Endometrial microvascular endothelial cells (primary cell): Measurements from ENCODE around the gene LYRM7. TPM values are rescaled to one million over a fixed set of nuclear protein-coding genes. Genes with fewer than 3 reads are reported as not detected.

ENCODE experiments used
- in situ Hi-C: cut with HindIII; loops from 2 replicates; pipeline ENCODE4 v1.10.0; 2017; ENCODE audit warnings: low sequenced_read_pairs, low pct_unique_long_range_greater_than_20kb; ENCODE audit errors: inconsistent ontology term
- total RNA-seq: library from RNA; depleted of rRNA; stranded (reverse); fragments of >200 nt; gene quantifications from one replicate; pipeline ENCODE4 v1.2.3, GENCODE V29; 2015; ENCODE audit errors: inconsistent ontology term

The LYRM7 gene
- total RNA-seq, 1 donor from 2014 or later: 6.7 TPM

DNA sequence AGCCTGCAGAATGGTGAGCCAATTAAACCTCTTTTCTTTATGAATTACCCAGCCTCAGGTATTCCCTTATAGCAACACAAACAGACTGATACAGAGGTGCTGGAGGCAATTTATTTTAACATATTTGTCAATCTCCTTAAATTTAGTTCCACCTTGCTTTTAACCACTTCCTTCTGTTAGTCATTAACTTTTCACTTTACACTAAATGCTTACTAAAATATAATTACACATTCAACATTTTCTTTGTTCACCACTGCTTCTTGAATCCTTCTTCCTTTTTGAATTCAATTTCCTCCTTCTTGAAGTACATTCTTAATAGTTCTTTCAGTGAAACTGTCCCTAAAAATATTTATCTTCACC lies 39.4 kb downstream of the LYRM7 start:
- in situ Hi-C loops: no loop called here

DNA sequence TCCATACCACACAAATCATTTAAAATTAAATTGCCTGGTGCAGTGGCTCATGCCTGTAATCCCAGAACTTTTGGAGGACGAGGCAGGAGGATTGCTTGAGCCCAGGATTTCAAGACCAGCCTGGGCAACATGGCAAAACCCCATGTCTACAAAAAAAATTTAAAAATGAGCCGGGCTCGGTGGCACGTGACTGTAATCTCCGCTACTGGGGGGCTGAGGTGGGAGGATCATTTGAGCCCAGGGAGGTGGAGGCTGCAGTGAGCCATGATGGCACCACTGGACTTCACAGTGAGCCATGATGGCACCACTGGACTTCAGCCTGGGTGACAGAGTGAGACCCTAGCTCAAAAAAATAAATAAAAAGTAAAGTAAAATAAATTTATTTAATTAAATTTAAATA lies 40.9 kb downstream of the LYRM7 start:
- in situ Hi-C loops: no loop called here

DNA sequence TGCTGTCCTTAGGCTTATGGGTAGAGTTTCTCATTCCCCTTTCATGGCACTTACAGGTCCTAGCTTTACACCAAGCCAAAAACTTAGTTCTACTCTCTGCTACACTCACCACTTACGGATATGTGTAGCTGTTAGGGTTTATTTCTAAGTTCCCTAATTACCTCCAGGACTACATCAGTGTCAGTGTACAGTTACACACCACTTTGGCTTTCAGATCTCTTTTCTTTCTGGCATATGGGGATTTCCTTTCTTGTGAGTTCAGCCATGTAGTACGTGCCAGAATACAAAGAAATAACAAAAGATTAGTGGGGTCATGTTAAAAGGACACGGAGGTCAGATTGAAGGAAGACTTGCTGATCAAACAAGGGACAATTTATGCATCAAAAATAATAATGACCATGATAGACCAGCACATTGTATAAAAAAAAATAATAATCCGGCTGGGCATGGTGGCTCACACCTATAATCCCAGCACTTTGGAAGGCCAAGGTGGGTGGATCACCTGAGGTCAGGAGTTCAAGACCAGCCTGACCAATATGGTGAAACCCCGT lies 41.8 kb downstream of the LYRM7 start:
- in situ Hi-C loops: no loop called here

DNA sequence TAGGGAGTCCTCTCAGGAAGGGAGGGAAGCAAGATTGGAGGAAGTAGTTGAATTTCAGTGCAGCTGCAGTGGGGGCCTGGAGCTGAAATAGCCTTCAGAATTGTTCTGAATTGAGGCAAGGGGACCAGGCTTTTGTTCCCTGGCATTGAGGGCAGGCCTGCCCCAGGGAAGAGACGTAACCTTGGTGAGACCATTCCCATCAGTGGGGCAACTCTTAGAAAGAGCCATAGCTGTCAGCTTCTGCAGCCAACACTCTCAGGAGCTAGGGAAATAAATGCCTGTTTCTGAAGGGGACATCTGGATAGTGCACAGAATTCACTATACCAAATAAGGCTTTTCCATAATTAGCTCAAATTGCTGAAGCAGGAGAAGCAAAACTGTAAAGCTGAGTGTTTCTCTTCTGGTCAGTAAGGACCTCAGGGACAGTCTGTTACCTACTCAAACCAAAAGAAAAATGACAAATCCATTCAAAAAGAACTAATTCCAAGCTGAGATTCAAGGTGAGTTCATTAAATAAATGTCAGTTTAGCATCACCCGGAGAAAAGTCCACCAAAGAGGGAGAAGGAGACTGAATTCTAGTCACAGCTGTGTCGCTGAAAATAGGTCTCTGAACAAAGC lies 44.0 kb downstream of the LYRM7 start:
- in situ Hi-C loops: no loop called here

DNA sequence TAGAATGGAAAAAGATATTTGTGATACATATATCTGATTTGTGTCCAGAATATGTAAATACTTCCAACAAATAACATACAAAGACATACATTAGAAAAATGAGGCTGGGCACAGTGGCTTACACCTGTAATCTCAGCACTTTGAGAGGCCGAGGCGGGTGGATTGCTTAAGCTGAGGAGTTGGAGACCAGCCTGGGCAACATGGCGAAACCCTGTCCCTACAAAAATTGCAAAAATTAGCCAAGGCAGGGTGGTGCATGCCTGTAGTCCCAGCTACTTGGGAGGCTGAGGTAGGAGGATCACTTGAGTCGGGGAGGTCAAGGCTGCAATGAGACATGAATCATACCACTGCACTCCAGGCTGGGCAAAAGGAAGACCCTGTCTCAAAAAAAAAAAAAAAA lies 47.0 kb downstream of the LYRM7 start:
- in situ Hi-C loops: no loop called here

DNA sequence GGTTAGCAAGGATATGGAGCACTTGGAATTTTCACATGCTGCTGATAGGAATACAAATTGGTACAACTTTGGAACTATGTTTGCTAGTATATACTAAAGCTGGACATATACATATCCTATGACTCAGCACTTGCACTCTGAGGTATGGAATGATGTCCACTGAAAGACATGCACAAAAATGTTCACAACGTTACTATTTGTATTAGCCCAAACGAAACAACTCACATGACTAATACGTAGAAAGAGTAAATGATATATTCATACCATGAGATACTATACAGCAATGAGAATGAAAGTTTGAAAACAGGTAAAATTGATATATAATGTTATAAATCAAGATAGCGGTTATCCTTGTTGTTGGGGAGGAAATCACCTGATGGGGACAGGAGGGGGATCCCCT lies 47.6 kb downstream of the LYRM7 start:
- in situ Hi-C loops: no loop called here

DNA sequence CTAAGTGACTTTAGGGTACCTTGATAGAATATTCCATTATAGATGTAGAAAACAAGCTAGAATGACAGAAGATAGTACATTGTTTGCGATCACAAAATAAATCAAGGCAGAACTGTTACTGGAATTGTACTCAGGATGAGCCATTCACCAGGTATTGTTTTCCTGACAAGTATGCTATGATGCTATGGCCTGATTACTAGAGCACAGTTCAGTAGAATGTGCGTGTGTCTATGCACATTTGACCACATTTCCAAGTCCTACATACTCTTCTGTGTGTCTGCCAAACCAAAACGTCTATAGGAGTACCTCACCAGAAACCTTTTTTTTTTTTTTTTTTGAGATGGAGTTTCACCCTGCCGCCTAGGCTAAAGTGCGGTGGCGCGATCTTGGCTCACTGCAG lies 49.8 kb downstream of the LYRM7 start:
- in situ Hi-C loops: no loop called here

DNA sequence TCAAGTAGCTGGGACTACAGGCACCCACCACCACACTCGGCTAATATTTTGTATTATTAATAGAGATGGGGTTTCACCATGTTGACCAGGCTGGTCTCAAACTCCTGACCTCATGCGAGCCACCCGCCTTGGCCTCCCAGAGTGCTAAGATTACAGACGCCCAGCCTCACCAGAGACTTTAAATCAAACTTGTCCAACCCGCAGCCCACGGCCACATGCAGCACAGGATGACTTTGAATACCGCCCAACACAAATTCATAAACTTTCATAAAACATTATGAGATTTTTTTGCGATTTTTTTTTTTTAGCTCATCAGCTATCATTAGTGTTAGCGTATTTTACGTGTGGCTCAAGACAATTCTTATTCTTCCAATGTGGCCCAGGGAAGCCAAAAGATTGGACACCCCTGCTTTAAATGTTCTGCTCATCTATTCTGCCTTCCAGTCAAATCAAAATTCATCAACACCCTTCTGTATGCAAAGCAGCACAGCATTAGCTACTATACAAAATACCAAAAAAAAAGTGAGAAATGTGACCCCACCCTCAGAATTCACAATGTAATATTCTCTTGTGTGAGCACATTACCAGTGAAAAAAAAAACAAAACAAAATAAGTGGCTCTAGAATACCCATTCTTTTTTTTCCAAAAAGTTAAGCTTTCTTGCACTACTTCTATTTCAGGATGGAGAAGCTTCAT lies 50.4 kb downstream of the LYRM7 start:
- in situ Hi-C loops: no loop called here

DNA sequence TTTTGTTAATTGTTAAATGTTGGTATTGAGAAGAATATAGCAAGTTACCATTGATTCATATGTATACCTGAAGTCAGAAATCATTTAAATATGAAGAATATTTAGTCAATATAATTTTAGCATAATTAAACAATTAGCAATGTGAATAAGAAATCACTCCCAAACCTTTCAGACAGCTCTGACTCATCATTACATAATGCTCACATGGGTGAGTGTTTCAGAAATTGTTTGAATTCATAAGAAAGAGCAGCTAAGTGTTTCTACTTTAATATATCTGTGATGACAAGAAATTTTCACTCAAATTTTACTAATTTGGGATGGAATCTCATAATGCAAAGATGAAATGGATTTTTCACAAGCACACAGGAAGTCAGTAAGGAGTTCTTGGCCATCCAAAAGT lies 51.1 kb downstream of the LYRM7 start:
- in situ Hi-C loops: no loop called here

DNA sequence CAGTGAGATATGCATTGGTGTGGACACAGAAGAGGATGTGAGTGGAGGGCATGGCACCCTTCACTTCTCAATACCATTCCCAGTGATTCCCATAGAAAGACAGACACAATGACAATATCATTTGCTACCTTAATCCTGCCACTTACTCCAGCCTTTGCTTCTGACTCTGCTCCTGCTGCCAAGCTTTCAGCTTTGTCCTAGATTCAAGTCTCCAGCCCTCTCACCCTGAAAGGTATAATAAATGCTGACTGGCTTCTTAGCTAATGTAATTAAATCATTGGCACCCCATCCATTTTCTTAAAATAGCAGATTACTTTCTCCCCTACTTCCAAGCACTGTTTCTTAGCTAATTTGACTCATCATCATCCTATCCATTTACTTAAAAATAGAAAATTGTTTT lies 52.0 kb downstream of the LYRM7 start:
- in situ Hi-C loops: no loop called here

DNA sequence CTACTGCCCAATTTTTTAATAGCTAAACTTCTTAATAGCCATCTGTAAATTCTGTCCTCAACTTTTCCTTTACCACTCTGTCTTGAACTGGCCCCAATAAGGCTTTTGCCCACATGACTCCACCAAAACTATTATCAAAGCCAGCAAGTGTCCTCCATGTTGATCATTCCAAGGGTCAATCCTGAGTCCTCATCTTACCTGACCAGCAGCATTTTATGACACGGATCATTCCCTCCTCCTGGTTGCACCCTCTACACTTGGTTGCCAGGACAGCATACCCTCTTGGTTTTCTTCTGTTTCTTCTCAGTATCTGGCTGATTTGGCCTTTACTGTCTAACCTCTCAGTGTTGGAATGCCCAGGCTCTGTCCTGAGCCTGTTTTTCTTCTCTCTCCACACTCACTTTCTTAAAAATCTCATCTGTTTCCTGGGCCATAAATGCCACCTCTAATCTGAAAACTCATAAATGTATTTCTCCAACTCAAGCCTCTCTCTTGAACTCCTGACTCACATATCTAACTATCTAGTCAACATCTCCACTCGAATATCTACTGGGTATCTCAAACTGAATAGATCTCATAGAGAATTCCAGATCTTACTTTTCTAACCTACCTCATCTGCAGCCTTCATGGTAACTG lies 53.1 kb downstream of the LYRM7 start:
- in situ Hi-C loops: no loop called here

DNA sequence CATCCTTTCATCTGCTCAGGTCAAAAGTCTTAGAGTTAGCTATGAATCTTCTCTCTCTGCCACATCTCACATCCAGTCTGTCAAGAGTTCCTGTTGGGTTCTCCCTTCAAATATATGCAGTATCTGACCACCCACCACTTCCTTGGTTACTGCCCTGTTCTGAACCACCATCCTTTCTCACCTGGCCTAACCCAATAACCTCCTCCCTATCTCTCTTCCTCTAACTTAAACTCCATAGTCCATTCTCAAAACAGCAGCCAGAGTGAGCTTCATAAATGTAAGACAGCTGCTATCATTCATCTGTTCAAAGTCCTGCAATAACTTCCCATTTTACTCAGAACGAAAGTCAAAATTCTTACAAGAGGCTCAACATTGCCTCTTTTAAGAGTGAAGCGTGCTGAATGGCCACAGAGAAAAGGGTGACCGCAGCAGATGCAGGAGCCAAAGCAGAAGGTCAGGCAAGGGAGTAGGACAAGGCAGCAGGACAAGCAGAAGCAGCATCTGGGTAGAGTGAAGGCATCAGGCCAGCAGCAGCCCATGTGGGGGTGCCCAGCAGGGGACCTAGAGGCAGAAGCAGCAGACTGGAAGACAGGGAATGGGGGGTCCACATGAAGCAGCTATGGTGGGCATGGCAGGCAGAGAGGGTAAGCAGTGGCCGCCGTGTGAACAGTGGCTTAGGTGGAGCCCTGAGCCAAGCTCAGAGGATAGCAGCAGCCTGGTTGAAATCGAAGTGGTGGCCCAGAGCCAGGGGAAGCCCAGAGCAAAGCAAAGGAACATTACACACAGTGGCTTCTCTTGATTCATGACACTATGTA lies 53.9 kb downstream of the LYRM7 start:
- in situ Hi-C loops: no loop called here

DNA sequence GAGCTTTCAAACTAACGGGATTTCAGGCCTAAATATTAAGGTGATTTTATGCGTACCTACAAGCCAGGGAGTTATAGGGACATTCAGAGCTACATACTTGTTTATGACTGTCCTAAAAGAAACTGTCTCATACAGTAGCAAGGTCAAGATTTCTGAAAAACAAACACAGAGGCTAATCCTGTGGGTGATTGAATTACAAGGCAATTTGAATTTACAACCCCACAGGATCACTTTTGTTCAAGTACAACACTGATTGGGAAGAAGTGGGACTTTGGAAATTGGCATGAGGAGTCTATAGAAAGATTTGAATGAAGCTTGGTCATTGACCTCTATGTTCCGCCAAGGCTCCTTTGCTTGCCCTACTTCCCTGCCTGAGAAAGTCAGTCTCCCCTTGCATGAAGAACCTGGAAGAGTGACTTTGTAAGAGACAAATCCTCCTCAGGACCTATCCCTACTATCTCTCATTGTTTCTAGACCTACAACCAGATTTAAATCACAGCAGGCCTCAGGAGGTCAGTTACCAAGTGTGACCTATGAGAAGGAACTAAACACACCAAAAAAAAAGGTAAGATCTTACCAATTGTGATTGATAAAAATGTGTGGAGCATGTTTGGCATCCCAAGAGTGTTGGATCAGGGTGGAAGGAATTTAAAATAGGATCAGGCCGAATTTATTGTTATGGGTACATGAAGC lies 54.7 kb downstream of the LYRM7 start:
- in situ Hi-C loops: no loop called here

DNA sequence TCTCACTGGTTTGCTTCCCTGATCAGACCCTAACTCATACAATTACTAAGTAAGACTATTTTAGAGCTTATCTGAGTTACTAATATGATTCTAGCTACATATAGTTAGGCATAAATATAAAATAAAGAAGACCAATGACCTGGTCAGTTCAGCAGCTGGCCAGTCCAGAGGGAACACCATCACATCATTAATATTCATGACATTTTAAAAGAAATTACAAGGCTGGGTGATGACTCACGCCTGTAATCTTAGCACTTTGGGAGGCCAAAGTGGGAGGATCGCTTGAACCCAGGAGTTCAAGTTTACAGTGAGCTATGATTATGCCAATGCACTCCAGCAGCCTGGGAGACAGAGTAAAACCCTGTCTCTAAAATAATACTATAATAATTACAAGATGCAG lies 56.2 kb downstream of the LYRM7 start:
- in situ Hi-C loops: no loop called here

DNA sequence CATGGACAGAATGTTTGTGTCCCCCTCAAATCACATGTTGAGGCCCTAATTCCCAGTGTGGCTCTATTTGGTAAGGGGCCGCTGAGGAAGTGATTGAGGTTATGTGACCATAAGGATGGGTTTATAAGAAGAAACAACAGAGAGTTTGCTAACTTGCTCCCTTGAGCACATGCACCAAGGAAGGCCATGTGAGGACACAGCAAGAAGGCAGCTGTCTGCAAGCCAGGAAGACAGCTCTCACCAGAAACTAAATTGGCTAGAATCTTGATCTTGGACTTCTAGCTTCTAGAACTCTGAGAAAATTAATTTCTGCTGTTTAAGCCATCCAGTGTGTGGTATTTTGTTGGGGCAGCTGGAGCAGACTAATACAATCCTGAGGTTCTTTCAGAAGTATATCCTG lies 57.9 kb downstream of the LYRM7 start:
- in situ Hi-C loops: no loop called here

DNA sequence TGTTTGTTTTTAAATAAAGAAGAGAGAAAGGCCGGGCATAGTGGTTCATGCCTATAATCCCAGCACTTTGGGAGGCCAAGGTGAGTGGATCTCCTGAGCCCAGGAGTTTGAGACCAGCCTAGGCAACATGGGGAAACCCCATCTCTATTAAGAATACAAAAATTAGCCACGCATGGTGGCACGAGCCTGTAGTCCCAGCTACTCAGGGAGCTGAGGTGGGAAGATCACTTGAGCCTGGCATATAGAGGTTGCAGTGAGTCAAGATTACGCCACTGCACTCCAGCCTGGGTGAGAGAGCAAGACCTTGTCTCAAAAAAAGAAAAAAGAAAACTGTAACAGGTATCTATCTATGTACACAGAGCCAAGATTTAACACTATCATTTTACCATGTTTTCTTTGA lies 58.9 kb downstream of the LYRM7 start:
- in situ Hi-C loops: no loop called here

DNA sequence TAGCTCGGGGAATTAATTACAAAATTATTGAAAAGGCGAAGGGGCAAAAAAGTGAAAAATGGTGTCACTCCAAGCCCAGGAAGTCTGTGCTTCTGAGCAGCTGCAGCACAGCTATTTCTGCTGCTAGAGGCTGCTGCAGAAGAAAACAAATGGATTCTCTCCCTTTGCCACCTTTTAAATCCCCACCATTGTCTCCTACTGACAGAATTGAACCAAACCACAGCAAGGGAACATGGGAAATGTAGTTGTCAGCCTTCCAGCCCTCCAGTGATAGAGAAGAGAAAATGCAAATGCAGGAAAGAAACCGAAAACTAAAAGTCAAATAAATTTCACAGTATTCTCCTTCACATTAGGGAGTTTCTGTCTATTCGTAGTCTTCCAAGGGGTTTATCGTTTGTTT lies 59.7 kb downstream of the LYRM7 start:
- in situ Hi-C loops: no loop called here

DNA sequence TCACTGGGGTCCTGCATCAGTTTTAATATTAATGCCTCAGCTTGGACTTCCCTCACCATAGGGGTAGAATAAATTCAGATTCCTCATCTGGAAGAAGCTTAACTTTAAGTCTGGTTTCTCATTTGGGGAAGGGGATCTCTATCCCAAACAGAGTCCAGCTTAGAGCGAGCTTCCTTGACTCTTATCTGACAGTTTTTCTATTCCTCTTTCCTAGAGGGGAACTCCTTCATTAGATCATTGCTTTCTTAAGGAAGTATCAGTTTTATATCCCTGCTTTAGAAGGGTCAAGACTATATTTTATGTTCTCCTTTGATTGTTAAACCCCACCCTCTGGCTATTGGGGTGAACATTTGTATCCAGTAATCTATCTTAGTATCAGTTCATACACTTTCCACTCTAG lies 68.9 kb downstream of the LYRM7 start:
- in situ Hi-C loops: no loop called here

DNA sequence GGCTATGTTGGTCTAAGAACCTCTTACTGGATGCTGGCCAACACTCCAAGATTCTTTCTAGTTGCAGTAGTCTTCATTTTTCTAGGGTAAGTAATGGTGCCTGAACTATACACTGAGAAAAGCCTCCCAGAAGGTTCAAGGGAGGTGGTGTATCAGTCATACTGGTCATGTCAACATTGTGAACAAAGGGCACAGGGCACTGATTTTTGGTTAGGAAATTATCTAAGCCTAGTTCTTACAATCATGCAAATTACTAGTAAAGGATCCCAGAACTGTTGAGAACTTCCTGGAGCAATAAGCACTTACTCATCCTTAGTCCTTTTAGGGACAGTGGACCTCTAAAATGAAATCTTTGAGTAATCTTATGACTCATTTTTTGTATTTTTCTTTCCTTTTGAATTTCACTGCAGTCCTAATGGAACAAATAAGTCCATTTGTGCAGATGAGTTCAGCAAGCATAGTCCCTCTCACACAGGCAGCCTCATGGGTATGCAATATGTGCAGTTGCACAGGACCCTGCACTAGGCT lies 72.0 kb downstream of the LYRM7 start:
- in situ Hi-C loops: no loop called here
